ENCODE results near the gene ARFGAP3.

GRCh38 chr22:42865536-42865935 lies 8.5 kb upstream of the ARFGAP3 start:
- TF ChIP-seq CTCF (IDR thresholded peaks at IDR 0.05): no peak
- TF ChIP-seq CHD2 (IDR thresholded peaks at IDR 0.05; ENCODE audit: low read length, partially characterized antibody): no peak
- TF ChIP-seq POLR2A (IDR thresholded peaks at IDR 0.05; ENCODE audit: low read length): no peak
- no peak for TF ChIP-seq EP300 (IDR thresholded peaks at IDR 0.05)
- no peak for TF ChIP-seq MYC (IDR thresholded peaks at IDR 0.05; ENCODE audit: borderline replicate concordance, low read length)
- TF ChIP-seq RCOR1 (IDR thresholded peaks at IDR 0.05; ENCODE audit: low read depth, low read length): no peak
- no peak for TF ChIP-seq POLR2AphosphoS2 (conservative IDR thresholded peaks at IDR 0.05; ENCODE audit: low read length)
